K562 (cell line): ENCODE measurements around the gene HAGHL. TPM values are rescaled to one million over a fixed set of nuclear protein-coding genes. Genes with fewer than 3 reads are reported as not detected.

Experiments
- BRD9 ChIP-seq: fragments of 450-650 bp; IDR thresholded peaks from 2 replicates; pipeline ENCODE4 v1.6.1; 2018; ENCODE audit warnings: low read depth; ENCODE audit not compliant: partially characterized antibody
- CREM ChIP-seq: IDR thresholded peaks from 2 replicates; pipeline ENCODE4 v1.6.1; 2014; ENCODE audit warnings: antibody characterized with exemption, low read depth
- EGR1 ChIP-seq: fragments of 450-650 bp; conservative IDR thresholded peaks from 2 replicates; pipeline ENCODE4 v1.6.1; 2017; ENCODE audit warnings: mild to moderate bottlenecking
- FOXJ3 ChIP-seq: sonication (generic); formaldehyde crosslinking; IDR thresholded peaks from 2 replicates; pipeline ENCODE4 v1.4.0; 2020; ENCODE audit warnings: mild to moderate bottlenecking, missing genetic modification reagents
- HCFC1 ChIP-seq: IDR thresholded peaks from 2 replicates; pipeline ENCODE4 v1.6.1; 2012; ENCODE audit warnings: low read depth, low read length, improper control_type of control experiment
- HMGXB4 ChIP-seq: sonication (generic); formaldehyde crosslinking; IDR thresholded peaks from 2 replicates; pipeline ENCODE4 v1.8.1; 2023; ENCODE audit warnings: mild to moderate bottlenecking, missing genetic modification reagents
- MAZ ChIP-seq, 2 experiments: fragments of 450-650 bp in 1 of 2; sonication (generic) in 1 of 2; formaldehyde crosslinking; IDR thresholded peaks in 1 of 2; conservative IDR thresholded peaks in 1 of 2; 2 replicates each; pipeline versions ENCODE4 v1.4.0 to v1.5.0; 2020; ENCODE audit warnings: mild to moderate bottlenecking in 1 of 2, missing genetic modification reagents in 1 of 2
- MIER1 ChIP-seq: fragments of 450-650 bp; IDR thresholded peaks from 2 replicates; pipeline ENCODE4 v1.6.1; 2016; ENCODE audit warnings: antibody characterized with exemption, mild to moderate bottlenecking, low read depth
- NR2C2 ChIP-seq, 2 experiments: fragments of 200-800 bp in 1 of 2; sonication (Bioruptor generic) in 1 of 2; sonication (generic) in 1 of 2; formaldehyde crosslinking in 1 of 2; IDR thresholded peaks; 2 replicates each; pipeline versions ENCODE4 v1.6.1 to v1.8.0; 2016 to 2022; ENCODE audit warnings: mild to moderate bottlenecking in 1 of 2, missing compliant biosample characterization in 1 of 2, missing genetic modification characterization in 1 of 2, missing genetic modification reagents in 1 of 2
- PRMT5 ChIP-seq: sonication (generic); formaldehyde crosslinking; IDR thresholded peaks from 2 replicates; pipeline ENCODE4 v1.5.0; 2020; ENCODE audit warnings: missing genetic modification reagents
- SMARCE1 ChIP-seq: fragments of 450-650 bp; IDR thresholded peaks from 2 replicates; pipeline ENCODE4 v1.7.1; 2016; ENCODE audit warnings: mild to moderate bottlenecking
- SRF ChIP-seq, 2 experiments: fragments of 250-450, 450-650 bp in 1 of 2; sonication (Bioruptor Pico) in 1 of 2; sonication (generic) in 1 of 2; formaldehyde crosslinking; IDR thresholded peaks; 2 replicates each; pipeline versions ENCODE4 v1.5.0 to v1.5.1; 2020 to 2022; ENCODE audit warnings: mild to moderate bottlenecking in 1 of 2, missing genetic modification reagents in 1 of 2
- TEAD1 ChIP-seq, 2 experiments: fragments of 450-650 bp in 1 of 2; sonication (generic) in 1 of 2; formaldehyde crosslinking; IDR thresholded peaks; 2 replicates each; pipeline versions ENCODE4 v1.4.0 to v1.8.0; 2020 to 2022; ENCODE audit warnings: mild to moderate bottlenecking in 2 of 2, missing genetic modification reagents in 1 of 2
- TFAM ChIP-seq: fragments of 250-450 bp; sonication (Bioruptor Pico); conservative IDR thresholded peaks from 2 replicates; pipeline ENCODE4 v1.5.0; 2021; ENCODE audit warnings: mild to moderate bottlenecking, moderate library complexity
- UBTF ChIP-seq, 2 experiments: IDR thresholded peaks; 2 replicates each; pipeline ENCODE4 v1.6.1; 2012; ENCODE audit warnings: improper control_type of control experiment in 2 of 2, low read depth in 2 of 2, low read length in 2 of 2, borderline replicate concordance in 1 of 2
- ZNF174 ChIP-seq: fragments of 250-450 bp; sonication (Bioruptor Pico); IDR thresholded peaks from 2 replicates; pipeline ENCODE4 v1.4.0; 2020; ENCODE audit warnings: mild to moderate bottlenecking
- ZNF23 ChIP-seq: fragments of 250-450 bp; sonication (Bioruptor Pico); IDR thresholded peaks from 2 replicates; pipeline ENCODE4 v1.4.0; 2020; ENCODE audit warnings: mild to moderate bottlenecking
- ZNF512 ChIP-seq: IDR thresholded peaks from 2 replicates; pipeline ENCODE4 v1.6.1; 2016; ENCODE audit warnings: missing genetic modification characterization, missing compliant biosample characterization
- ZNF696 ChIP-seq: fragments of 250-450 bp; sonication (Bioruptor Pico); conservative IDR thresholded peaks from 2 replicates; pipeline ENCODE4 v1.4.0; 2020; ENCODE audit warnings: mild to moderate bottlenecking, moderate library complexity
- ZNF717 ChIP-seq: fragments of 250-450 bp; sonication (Bioruptor Pico); IDR thresholded peaks from 2 replicates; pipeline ENCODE4 v1.5.0; 2021
- polyA plus RNA-seq, 8 experiments: library from polyadenylated mRNA; depleted of rRNA in 4 of 8; stranded (reverse) in 5 of 8; unstranded in 3 of 8; fragments of >200 nt; fragmentation: Nextera tagmentation in 2 of 8; fragmentation: Illumina TruSeq in 1 of 8; extraction: Ambion mirVana in 2 of 8; extraction: Trizol in 1 of 8; gene quantifications; 2 replicates each; pipeline versions ENCODE4 v1.2.1 to v1.2.3, GENCODE V29; 2011 to 2014; ENCODE audit warnings: inconsistent platforms in 1 of 8, missing spikeins in 1 of 8
- total RNA-seq, 7 experiments: library from RNA; depleted of rRNA in 6 of 7; stranded (reverse); fragments of >200 nt in 6 of 7; fragmentation: Illumina TruSeq in 2 of 7; extraction: Trizol in 2 of 7; gene quantifications; 2 replicates each; pipeline versions ENCODE4 v1.2.1 to v1.2.3, GENCODE V29; 2011 to 2021; ENCODE audit warnings: low replicate concordance in 1 of 7
- TF ChIP-seq, protein P1 (sequence below): fragments of 250-450 bp; sonication (Bioruptor Pico); IDR thresholded peaks from 2 replicates; pipeline ENCODE4 v1.8.0; 2021; ENCODE audit warnings: borderline replicate concordance, mild to moderate bottlenecking, moderate library complexity; ENCODE audit not compliant: poor library complexity, severe bottlenecking

The HAGHL gene
- total and polyA plus RNA-seq, 9 of the 15 experiments (the other 6 are each of a cell fraction or from before 2014, with no cell fraction given): 0.31 to 83.4 (median 20.7) TPM

- TF ChIP-seq ZNF717: no peak
- TF ChIP-seq FOXJ3 (CRISPR knock-in tag): no peak
- TF ChIP-seq PRMT5 (CRISPR knock-in tag): peak; percentile 84; the same call in 1 of the 2 replicates
- TF ChIP-seq HCFC1: no peak
- peak; percentile 20; the same call in 1 of the 2 replicates for TF ChIP-seq EGR1
- TF ChIP-seq ZNF174 (CRISPR knock-in tag): no peak
- TF ChIP-seq CREM: no peak; the same call in 1 of the 2 replicates
- 0 out of 2 replicates have a peak, but pooled peaks have one; percentile 52 for TF ChIP-seq HMGXB4 (CRISPR knock-in tag)
- TF ChIP-seq MIER1: peak; percentile 80; the same call in 1 of the 2 replicates
- TF ChIP-seq ZNF23: no peak
- no peak for TF ChIP-seq ZNF512 (tag)
- TF ChIP-seq, protein P1, sequence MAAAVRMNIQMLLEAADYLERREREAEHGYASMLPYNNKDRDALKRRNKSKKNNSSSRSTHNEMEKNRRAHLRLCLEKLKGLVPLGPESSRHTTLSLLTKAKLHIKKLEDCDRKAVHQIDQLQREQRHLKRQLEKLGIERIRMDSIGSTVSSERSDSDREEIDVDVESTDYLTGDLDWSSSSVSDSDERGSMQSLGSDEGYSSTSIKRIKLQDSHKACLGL: no peak
- TF ChIP-seq BRD9: no peak
- TF ChIP-seq TFAM: no peak
- no peak for TF ChIP-seq SRF (CRISPR knock-in tag; IDR thresholded peaks at IDR 0.05)
- no peak for TF ChIP-seq SMARCE1
- TF ChIP-seq ZNF696: no peak
- 0 out of 4 replicates have a peak, but pooled peaks of 1 of the 2 experiments have one; percentile 71 for TF ChIP-seq UBTF (IDR thresholded peaks at IDR 0.05; ENCODE audit: borderline replicate concordance in 1 of 2, low read depth in 2 of 2, low read length in 2 of 2)
- peak in 1 of 2 experiments; percentile 79; a peak in 1 of 4 replicates for TF ChIP-seq TEAD1 (CRISPR knock-in tag; IDR thresholded peaks at IDR 0.05)
- peak in 1 of 2 experiments; percentile 49; a peak in 1 of 4 replicates for TF ChIP-seq MAZ (CRISPR knock-in tag; conservative IDR thresholded peaks at IDR 0.05 in 1 of 2, IDR thresholded peaks at IDR 0.05 in 1 of 2)
- peak; percentile 77; the same call in 1 of the 2 replicates for TF ChIP-seq NR2C2 (CRISPR knock-in tag; IDR thresholded peaks at IDR 0.05)
- TF ChIP-seq NR2C2 (tag; IDR thresholded peaks at IDR 0.05): no peak
These were observed 26.0 kb upstream of the HAGHL start (continued) for GRCh38 chr16:700684-701584.
